ENCODE results near the gene CORO7.

Gene CORO7

GRCh38 chr16:4325253-4325758, 91.1 kb downstream of the CORO7 start:
- no peak for TF ChIP-seq CTCF (conservative IDR thresholded peaks at IDR 0.05)
- TF ChIP-seq ZFX (IDR thresholded peaks at IDR 0.05), result no peak
- H3K27ac ChIP-seq, result no peak overlapping the region

GRCh38 chr16:4324492-4325252, 91.7 kb downstream of the CORO7 start:
- no peak overlapping the region for H3K27ac ChIP-seq

GRCh38 chr16:4323845-4324488, 92.4 kb downstream of the CORO7 start:
- TF ChIP-seq CTCF (conservative IDR thresholded peaks at IDR 0.05) (no peak), ZFX (IDR thresholded peaks at IDR 0.05) (no peak)
- H3K27ac ChIP-seq, result no peak overlapping the region

More at GRCh38 chr16:4324492-4325252, 91.7 kb downstream of the CORO7 start:
- no peak for TF ChIP-seq CTCF (conservative IDR thresholded peaks at IDR 0.05)
- TF ChIP-seq ZFX (IDR thresholded peaks at IDR 0.05), result no peak

GRCh38 chr16:4323071-4323844, 93.1 kb downstream of the CORO7 start:
- TF ChIP-seq CTCF (conservative IDR thresholded peaks at IDR 0.05), result no peak
- TF ChIP-seq ZFX (IDR thresholded peaks at IDR 0.05), result no peak

GRCh38 chr16:4322121-4323052, 94.0 kb downstream of the CORO7 start:
- H3K27ac ChIP-seq, result no peak overlapping the region

More at GRCh38 chr16:4323071-4323844, 93.1 kb downstream of the CORO7 start:
- H3K27ac ChIP-seq, result no peak overlapping the region

More at GRCh38 chr16:4322121-4323052, 94.0 kb downstream of the CORO7 start:
- no peak for TF ChIP-seq CTCF (conservative IDR thresholded peaks at IDR 0.05)
- no peak for TF ChIP-seq ZFX (IDR thresholded peaks at IDR 0.05)
